ENCODE results near the gene FEM1A.
"Not testable (repeated sequence)": the region's sequence is repeated elsewhere in the genome, so short reads cannot be mapped to it uniquely, and the experiment has no call there.

- TF ChIP-seq CTCF (IDR thresholded peaks at IDR 0.05); POLR2AphosphoS5 (IDR thresholded peaks at IDR 0.05; ENCODE audit: low read depth, low read length); REST (IDR thresholded peaks at IDR 0.05; ENCODE audit: insufficient read depth in 1 of 2, low read depth in 2 of 2, low read length in 1 of 2); SIN3A (IDR thresholded peaks at IDR 0.05; ENCODE audit: borderline replicate concordance, insufficient read depth, low read depth, low read length); TCF7L2 (IDR thresholded peaks at IDR 0.05; ENCODE audit: low read depth, low read length): not testable (repeated sequence)
Observed at GRCh38 chr19:4793278-4793677, 1.7 kb downstream of the FEM1A start.
